Kidney epithelial cell (primary cell): Measurements from ENCODE around the gene SSC4D. TPM values are rescaled to one million over a fixed set of nuclear protein-coding genes. Genes with fewer than 3 reads are reported as not detected.

Experiments
- DNase-seq: peaks from one replicate; pipeline ENCODE4 v3.0.0-alpha.2; 2010; ENCODE audit warnings: low read depth
- H3K27me3 ChIP-seq: 2 replicates; pipeline ENCODE4 v1.6.0; 2011; ENCODE audit warnings: low read length; ENCODE audit not compliant: control insufficient read depth, insufficient read depth
- H3K36me3 ChIP-seq: 2 replicates; pipeline ENCODE4 v1.5.1; 2011; ENCODE audit warnings: low read length; ENCODE audit not compliant: control insufficient read depth, insufficient read depth
- H3K4me3 ChIP-seq: 2 replicates; pipeline ENCODE4 v1.5.1; 2011; ENCODE audit warnings: low read depth, mild to moderate bottlenecking, control low read depth, low read length
- total RNA-seq: library from RNA; depleted of rRNA; stranded (reverse); fragments of >200 nt; gene quantifications from 2 replicates; pipeline ENCODE4 v1.2.3, GENCODE V29; 2015
- TF ChIP-seq, protein P1 (sequence below): IDR thresholded peaks from 2 replicates; pipeline ENCODE4 v1.5.1; 2011; ENCODE audit warnings: mild to moderate bottlenecking, moderate library complexity, low read length, control low read depth, inconsistent platforms; ENCODE audit not compliant: insufficient read depth, poor library complexity, severe bottlenecking

Gene SSC4D
- total RNA-seq, 1 donor from 2014 or later, result 6.4 TPM

DNA sequence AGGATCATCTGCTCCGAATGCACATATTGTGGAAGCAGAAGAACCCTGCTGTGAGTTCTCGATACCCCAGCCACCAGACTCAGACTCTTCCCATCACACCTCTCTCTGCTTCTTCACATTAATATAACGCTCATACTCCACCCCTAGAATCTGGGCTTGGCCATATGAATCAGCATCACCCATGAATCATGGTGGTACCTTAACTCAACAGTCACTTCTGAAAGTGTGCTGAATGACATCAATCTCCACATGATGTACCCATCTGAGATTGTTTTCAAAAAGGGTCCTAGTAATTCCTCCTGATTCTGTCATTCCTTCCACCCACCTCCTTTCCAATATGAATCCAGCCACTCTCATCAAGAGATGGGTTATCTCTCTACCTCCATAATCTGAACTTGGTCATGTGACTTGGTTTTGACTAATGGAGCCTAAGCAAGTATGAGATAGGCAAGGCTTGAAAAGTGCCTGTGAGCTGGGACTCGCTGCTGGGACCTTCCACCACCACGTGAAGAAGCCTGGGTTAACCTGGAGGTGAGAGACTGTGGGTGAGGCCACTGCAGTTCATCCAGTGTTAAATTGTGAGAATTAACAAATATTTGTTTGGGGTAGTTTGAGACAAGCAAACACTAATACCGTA lies 66.1 kb downstream of the SSC4D start:
- TF ChIP-seq, protein P1, sequence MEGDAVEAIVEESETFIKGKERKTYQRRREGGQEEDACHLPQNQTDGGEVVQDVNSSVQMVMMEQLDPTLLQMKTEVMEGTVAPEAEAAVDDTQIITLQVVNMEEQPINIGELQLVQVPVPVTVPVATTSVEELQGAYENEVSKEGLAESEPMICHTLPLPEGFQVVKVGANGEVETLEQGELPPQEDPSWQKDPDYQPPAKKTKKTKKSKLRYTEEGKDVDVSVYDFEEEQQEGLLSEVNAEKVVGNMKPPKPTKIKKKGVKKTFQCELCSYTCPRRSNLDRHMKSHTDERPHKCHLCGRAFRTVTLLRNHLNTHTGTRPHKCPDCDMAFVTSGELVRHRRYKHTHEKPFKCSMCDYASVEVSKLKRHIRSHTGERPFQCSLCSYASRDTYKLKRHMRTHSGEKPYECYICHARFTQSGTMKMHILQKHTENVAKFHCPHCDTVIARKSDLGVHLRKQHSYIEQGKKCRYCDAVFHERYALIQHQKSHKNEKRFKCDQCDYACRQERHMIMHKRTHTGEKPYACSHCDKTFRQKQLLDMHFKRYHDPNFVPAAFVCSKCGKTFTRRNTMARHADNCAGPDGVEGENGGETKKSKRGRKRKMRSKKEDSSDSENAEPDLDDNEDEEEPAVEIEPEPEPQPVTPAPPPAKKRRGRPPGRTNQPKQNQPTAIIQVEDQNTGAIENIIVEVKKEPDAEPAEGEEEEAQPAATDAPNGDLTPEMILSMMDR, result no peak
- Histone ChIP-seq H3K27me3 (no peaks in the 10 kb centered on the region), H3K4me3 (no peak overlapping the region), H3K36me3 (peaks cover 4% of the 10 kb centered on the region)
- DNase-seq, result no peak

GRCh38 chr7:76342222-76342621 lies 67.3 kb downstream of the SSC4D start:
- Histone ChIP-seq H3K4me3 (no peak overlapping the region), H3K36me3 (peaks cover 4% of the 10 kb centered on the region), H3K27me3 (no peaks in the 10 kb centered on the region)
- TF ChIP-seq, protein P1, result no peak
- no peak for DNase-seq

GRCh38 chr7:76340617-76341131 lies 68.8 kb downstream of the SSC4D start:
- H3K4me3 ChIP-seq, result no peak overlapping the region
- peaks cover 3% of the 10 kb centered on the region for H3K36me3 ChIP-seq
- TF ChIP-seq, protein P1, result no peak
- H3K27me3 ChIP-seq, result no peaks in the 10 kb centered on the region
- DNase-seq, result no peak

Other genes starting within 250 kb of the SSC4D start
- 0.21 TPM in 1 of 2 replicates, not detected in the other for gene SRRM3, start 207.8 kb downstream of the SSC4D start, total RNA-seq
- gene HSPB1, start 107.0 kb downstream of the SSC4D start, total RNA-seq, result 138 and 214 TPM in 2 replicates
- 114 and 115 TPM in 2 replicates for gene YWHAG, start 50.7 kb downstream of the SSC4D start, total RNA-seq
- gene ZP3, start 15.3 kb upstream of the SSC4D start, total RNA-seq, result 6.0 and 8.6 TPM in 2 replicates
- 17.9 and 26.6 TPM in 2 replicates for gene DTX2, start 52.0 kb upstream of the SSC4D start, total RNA-seq
- gene UPK3B, start 100.9 kb upstream of the SSC4D start, total RNA-seq, result not detected in 2 replicates
- gene SPDYE16, start 133.6 kb upstream of the SSC4D start, total RNA-seq, result not detected in 2 replicates
- 0.79 and 2.2 TPM in 2 replicates for gene POMZP3, start 217.6 kb upstream of the SSC4D start, total RNA-seq